Measurements from ENCODE around the gene ABCG4.
"Not testable (repeated sequence)": the region's sequence is repeated elsewhere in the genome, so short reads cannot be mapped to it uniquely, and the experiment has no call there.

Gene ABCG4

DNA sequence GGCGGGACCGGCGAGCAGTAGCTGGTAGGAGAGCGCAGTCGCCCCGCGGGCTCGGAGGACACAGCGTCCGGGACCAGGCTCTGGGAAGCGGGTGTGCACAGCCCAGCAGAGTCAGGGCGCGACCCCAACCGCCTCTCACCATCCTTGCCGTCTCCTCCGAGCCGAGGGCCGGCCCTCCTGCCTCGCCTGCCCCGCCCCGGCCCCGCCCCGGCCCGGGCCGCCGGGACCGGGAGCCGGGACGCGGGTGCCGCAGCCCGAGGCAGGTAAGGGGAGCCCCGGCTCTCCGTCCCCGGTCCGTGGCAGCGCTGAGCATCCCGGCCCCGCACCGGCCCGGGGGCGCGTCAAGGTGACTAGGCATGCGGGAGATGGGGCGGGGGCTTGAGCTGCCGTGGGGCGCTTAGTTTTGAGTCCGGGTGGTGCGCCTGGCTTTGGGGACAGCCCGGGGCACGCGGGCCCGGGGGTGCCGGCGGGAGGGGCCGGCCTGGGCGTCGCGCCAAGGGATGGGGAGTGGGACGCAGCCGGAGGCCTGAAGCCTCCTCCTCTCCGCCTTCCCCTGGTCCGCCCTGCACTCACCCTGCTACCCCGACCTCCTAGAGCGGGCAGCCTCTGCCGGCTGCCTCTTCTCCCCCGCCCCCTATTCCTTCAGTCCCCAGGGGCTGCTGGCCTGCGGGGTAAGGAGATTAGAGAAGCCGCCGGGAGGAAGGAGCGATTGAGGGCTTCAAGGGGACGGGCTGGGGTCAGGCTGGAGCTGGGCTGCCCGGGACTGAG is at the start of gene ABCG4:
ABCG4 (plus strand) TSS at position 35 of the 768 bp plus-strand sequence. CDS start 914 bp downstream, outside the sequence.
- DNase-seq = peak; percentile 38

DNA sequence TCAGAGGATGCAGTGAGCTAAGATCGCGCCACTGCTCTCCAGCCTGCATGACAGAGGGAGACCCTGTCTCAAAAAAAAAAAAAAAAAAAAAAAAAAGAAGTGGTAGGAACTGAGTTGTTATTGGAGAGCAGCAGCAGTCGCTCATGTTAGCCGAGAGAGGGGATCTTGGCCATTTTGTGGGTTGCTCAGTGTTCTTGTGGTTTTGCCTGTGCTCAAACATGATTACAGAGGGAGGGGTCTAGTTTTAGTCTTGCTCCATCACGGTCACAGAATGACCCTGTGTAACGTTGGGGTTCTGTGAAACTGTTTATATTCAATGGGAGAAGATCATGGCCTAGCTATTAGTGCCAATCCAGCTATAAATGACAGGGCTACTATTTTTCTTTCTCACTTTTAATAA is 49.1 kb upstream of the ABCG4 start:
- no peak for DNase-seq

DNA sequence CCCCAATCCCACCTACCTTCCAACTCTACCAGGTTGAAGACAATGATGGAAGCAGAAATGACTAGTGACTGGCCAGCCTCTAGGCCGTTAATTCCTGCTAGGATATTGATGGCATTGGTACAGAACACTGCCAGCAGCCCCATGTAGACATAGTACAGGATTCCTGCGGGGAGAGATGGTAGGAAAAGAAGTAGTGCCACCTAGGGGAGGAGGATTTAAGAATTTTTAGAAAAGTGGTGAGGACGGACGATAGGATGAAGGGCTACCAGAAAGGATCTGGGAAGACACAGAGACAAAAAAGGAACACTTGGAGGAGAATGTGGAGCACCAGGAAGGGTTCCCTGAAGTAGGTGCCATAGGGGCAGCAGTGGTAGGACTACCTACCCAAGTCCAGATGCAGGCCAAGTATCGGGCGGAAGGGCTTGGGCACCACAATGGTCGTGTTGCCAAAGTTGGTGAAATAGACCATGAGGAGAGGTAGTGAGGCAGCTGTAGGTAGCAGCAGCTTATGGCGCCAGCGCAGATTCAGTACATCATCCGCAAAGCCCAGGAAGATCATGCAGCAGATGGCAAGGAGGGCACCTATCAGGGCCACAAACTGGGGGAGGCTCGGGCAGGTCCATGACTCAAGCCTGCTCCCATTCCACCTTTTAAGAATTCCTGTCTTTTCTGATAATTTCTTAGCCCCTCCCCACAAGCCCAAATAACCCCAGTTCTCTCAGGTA is 48.4 kb upstream of the ABCG4 start:
- DNase-seq = no peak

DNA sequence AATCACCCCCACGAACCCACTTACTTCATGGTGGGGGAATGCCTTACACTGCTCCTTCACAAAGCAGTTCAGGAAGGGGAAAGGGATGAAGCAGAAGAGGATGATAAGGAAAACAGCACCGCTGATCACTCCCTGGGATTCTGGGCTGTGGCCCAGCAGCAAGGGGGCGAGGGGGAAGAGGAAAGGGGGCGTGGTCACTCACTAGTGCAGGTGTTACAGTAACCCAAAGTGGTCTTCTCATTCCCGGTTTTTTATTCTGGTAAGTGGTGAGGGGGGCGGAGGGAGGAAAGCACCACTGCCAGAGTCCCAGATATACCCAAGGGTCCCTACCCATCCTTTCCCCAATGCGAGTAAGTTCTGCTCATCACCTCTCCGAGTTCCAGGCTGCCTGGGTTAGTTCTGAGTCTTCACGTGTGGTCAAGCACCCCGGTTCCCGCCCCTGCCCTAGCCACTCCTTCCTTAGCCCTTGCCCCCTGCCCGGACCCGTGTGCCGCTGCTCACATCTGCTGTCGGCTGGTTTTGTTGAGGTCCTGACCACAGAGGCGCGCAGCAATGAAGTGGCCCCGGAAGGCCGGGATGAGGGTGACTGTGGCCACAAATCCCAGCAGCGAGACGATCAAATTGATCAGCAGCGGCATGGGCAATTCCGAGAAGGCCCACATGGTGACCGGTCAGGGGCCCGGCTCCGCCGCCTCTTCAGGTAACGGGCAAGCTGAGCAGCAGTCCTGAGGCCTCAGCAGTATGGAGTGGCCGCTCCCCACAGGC is 47.7 kb upstream of the ABCG4 start:
- DNase-seq = no peak

DNA sequence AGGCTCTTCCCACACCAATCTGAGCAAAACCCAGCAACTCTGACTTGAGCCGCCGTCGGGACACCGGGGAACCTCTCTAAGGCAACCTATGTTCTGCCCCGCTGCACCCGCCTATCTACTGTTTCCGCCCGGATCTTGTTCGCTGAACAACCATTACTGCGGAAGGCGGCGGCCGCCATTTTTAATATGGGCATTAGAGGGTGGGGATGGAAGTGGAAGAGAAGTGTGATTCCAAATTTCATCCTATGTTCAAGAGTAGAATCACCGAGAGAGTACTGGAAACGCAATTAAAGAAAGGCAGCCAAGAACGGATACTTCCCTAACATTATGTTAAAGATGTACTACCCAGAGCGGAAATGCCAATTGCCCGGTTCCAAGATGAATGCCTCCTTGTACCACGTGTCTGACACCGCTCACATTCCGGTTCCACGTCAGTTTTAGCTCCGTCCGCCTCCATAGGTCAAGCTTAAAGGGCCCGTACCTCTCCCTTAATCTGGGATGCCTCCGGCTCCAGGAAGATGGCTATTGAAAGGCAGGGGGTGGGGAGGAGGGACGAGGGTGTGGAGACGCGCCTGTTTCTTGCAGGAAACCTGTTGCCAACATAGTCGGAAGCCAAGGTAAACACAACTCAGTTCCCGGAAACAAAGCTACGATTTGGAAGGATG is 47.0 kb upstream of the ABCG4 start, which contains the start of gene DPAGT1:
DPAGT1 (minus strand) TSS at position 95 of the 665 bp plus-strand sequence. CDS start 198 bp downstream, outside the sequence.
- peak; percentile 99 for DNase-seq

DNA sequence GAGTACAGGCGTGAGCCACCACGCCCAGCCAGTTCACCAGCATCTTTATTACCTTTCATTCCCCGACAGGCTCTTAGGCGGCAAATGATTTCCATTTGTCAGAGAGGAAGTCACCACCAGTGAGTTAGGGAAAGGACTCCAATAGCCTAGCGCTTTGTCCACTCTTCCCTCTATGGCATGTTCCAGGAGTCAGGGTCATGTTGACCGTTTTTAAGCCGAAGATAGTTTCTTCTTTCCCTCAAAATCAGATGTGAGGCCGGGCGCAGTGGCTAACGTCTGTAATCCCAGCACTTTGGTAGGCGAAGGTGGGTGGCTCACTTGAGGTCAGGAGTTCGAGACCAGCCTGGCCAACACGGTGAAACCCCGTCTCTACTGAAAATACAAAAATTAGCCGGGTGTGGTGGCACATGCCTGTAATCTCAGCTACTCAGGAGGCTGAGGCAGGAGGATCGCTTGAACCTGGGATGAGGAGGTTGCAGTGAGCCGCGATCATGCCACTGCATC is 45.6 kb upstream of the ABCG4 start:
- not testable (repeated sequence) for DNase-seq

DNA sequence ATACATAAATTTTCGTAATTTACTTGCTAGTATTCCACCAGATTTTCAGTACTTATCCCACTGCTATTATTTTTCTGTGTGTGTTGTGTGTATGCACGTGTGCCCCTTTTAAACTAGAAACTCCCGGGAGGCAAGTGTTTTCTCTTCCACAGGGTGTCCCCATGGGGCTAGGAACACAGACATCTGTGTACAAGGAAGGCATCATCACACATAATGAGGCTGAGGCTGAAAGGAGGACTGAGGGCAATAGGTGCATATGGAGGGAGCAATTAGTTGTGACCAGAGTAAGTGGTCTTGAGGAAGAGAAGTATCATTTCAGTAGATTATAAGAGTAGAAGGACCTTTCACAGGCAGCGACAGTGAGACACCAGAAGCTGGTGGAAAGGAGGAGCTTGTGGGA is 45.1 kb upstream of the ABCG4 start:
- DNase-seq = no peak

DNA sequence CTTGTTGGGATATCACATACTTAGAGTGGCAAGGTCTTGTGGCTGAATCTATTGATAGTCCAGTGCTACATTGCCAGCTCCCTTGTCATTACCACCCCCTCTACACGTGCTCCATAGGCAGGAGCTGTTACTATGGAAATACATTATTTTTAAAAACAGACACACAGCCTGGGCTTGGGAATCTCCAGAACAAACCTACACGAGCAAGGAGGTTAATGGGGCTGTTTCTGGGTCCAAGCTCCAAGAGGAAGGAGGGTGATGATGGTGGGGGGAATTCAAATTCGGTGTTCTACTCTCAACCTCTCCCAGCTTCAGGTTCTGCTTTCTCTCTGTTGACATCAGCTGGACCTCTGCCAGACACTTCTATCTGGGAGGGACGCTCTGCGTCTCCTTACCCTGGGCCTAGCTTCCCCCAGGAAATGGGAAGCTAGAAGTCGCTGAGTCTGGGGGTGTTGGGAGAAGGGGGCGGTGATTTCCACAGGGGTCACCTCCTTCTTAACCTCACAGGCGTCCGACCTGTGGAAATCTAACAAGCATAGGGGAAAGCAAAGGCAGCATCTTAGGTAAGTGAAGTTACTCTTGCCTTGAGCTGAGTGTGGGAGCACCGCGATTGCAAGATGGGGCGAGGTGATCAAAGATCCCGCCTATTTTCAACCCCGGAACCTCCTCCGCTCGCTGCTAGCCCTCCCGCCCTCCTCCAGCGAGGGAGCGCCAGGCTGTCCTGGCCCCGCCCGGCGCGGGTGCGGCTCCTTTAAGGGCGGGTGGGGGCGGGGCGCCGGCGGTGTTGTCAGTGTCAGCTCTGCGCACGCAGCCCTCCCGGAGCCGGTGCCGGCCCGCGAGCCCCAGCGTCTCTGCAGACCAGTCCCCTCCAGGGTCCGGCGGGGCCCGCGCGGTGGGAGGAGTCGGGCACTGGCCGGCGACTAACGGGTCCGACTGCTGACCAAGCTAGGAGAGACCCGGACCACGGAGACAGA is 42.0 kb upstream of the ABCG4 start, which contains the start of gene C2CD2L:
C2CD2L (plus strand) TSS at position 781 of the 974 bp plus-strand sequence. CDS start 398 bp downstream, outside the sequence.
- DNase-seq = peak; percentile 97

DNA sequence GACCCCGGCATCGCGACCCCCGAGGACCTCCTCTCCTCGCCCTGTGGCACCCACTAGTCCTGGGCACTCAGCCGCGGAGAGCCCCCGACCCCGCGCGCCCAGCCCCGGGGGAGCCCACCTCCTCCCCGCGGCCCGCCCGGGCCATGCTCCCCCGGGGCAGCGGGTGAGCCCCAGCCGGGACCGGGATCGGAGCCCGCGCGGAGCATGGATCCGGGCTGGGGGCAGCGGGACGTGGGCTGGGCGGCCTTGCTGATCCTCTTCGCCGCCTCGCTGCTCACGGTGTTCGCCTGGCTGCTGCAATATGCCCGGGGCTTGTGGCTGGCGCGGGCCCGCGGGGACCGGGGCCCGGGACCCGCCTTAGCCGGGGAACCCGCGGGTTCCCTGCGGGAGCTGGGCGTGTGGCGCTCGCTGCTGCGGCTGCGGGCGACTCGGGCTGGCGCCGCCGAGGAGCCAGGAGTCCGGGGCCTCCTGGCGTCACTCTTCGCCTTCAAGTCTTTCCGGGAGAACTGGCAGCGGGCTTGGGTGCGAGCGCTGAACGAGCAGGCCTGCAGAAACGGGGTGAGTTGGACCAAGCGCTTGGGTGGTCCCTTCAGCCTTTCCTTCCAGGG is 41.2 kb upstream of the ABCG4 start:
- DNase-seq = no peak

DNA sequence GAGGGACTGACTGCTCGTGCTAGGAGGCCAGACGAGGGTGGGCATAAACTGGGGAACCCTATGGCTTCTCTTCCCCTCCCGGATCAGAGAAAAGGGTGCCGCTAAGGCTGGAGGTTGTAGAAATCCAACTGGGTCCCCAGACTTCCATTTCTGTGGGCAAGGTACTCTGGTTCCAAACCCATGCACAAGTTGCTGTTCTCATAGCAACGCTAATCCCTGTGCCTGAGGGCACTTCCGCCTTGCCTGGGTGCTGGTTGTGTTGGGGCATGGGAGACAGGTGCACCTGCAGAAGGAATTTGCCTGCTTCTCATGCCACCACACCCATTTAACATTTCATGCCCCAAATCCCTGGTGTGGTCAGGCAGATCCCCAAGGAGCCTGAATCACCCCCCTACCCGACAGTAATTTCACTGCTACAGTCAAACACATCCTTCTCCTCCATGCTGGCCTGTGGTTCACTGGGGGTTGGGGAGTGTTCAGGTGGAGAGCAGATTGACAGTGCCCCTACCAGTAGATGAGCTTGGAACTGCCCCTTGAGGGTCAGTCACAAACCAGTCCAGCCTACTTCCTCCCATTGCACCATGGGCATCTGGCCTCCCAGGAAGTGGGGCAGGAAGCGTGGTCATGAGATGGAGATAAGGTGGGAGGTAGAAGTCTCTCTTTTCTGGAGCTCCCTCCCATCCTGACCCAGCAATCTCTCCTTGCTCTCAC is 40.6 kb upstream of the ABCG4 start:
- DNase-seq = peak; percentile 63

DNA sequence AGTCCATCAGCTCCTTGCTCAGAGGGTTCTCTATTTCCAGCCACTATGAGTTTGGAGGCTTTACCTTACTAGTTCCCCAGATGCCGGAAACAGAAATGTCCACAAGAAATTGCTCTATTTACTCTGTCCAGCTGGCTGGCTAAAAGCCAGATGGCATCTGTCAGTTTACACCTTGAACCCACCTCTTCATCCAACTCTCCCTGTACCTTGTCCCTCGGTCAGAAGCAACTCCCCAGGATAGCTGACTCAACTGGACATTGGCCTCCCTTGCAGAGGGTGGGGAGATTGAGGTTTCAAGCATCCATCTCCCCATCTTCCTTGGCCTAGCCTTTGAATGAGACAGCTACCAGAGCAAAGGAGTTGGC is 40.0 kb upstream of the ABCG4 start:
- no peak for DNase-seq

DNA sequence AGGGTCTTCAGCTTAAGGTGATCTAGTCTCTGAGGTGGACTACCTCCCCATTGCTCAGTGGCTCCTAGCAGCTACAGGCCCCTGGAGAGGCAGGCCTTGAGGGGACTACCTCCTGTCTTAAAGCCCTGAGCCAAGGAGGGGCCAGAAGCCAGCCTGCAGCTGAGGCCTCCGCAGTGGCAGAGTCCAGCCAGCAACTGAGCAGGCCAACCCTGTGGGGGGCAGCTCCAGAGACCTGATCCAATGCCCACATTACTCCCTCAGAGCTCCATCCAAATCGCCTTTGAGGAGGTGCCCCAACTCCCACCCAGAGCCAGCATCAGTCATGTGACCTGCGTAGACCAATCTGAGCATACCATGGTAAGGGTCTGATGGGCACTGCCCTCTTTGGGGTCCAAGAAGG is 39.0 kb upstream of the ABCG4 start:
- DNase-seq = no peak

DNA sequence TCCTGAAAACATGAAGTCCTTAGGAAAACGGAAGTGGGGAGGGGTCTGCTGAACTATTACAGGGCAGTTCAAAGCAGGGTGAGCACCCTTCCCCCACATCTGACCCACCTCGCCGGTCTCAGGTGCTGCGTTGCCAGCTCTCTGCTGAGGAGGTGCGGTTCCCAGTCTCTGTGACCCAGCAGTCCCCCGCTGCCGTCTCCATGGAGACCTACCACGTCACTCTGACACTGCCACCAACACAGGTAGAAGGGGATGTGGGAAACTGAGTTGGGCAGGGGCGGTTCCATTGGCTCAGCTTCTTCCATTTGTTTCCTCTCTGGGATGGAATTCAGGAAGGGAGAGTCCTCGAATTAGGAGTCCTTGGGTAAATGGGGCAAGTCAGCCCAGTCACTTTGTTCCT is 38.4 kb upstream of the ABCG4 start:
- no peak for DNase-seq

DNA sequence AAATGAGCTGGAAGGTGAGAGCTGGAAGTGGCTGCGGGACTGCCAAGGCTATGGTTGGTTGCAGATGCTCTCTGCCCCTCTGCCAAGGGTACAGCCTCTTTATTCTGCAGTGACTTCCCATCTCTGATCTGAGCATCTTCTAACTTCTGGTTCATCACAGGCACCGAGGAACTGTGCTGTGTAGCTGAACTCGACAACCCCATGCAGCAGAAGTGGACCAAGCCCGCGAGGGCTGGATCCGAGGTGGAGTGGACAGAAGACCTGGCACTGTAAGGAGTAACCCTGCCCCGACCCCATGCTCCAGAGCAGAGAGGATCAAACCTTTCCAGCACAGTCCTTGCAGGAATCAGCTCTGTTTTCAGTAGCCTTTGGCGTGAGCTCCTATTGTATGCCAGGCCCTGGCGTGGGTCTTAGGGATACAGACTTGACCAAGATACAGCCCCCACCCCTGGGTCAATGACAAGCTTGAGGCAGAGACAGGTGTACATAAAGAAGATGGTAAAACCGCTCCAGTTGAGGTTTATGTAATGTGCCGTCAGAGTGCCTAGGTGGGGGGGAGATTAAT is 37.4 kb upstream of the ABCG4 start:
- no peak for DNase-seq

DNA sequence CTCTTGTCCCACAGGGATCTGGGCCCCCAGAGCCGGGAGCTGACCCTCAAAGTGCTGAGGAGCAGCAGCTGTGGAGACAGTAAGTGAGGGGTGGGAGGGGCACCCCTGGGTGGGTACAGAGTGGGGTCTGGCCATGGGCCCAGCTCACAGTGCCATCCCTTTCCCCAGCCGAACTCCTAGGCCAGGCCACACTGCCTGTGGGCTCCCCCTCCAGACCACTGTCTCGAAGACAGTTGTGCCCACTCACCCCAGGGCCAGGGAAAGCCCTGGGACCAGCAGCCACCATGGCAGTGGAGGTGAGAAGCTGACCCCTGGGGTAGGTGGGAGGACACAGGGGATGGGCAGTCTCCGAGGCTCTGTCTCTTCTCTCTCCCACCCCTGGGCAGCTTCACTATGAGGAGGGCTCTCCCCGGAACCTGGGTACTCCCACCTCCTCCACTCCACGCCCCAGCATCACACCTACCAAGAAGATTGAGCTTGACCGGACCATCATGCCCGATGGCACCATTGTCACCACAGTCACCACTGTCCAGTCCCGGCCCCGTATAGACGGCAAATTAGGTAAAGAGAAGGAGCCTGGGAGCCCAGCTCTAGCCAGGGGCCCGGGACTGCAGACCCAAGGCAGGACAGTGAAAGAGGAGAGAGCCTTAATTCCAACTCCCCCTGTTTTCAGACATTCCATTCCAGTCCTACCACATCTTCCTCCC is 36.4 kb upstream of the ABCG4 start:
- DNase-seq = no peak

DNA sequence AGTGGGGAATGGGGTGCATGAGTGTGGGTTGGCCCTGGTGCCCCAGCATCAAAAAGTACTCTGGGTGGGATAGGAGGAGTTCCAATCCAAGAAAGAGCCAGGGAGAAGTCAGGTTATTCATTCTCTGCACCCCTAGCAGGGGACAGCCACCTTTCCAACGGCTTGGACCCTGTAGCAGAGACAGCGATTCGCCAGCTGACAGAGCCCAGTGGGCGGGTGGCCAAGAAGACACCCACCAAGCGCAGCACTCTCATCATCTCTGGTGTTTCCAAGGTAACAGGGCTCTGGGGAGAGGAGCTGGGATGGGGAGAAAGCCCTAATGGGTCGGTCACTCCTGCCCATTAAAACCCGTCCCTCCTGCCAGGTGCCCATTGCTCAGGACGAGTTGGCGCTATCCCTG is 35.1 kb upstream of the ABCG4 start:
- no peak for DNase-seq

DNA sequence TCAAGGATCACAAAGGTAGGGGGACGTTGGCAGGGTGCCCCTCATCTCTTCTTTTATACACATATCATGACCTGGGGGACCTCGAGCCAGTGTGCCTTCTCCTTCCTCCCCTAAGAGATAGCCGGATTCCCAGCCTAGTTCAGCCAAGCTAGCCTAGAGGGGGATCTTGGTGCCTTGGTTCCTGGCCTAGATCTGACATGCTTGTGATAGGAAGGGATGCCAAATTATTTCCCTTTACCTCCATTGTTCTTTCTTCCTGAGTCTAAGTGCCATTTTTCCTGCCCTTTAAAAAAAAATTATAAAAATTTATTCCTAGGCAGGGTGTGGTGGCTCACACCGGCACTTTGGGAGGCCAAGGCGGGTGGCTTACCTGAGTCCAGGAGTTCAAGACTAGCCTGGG is 34.5 kb upstream of the ABCG4 start:
- no peak for DNase-seq

DNA sequence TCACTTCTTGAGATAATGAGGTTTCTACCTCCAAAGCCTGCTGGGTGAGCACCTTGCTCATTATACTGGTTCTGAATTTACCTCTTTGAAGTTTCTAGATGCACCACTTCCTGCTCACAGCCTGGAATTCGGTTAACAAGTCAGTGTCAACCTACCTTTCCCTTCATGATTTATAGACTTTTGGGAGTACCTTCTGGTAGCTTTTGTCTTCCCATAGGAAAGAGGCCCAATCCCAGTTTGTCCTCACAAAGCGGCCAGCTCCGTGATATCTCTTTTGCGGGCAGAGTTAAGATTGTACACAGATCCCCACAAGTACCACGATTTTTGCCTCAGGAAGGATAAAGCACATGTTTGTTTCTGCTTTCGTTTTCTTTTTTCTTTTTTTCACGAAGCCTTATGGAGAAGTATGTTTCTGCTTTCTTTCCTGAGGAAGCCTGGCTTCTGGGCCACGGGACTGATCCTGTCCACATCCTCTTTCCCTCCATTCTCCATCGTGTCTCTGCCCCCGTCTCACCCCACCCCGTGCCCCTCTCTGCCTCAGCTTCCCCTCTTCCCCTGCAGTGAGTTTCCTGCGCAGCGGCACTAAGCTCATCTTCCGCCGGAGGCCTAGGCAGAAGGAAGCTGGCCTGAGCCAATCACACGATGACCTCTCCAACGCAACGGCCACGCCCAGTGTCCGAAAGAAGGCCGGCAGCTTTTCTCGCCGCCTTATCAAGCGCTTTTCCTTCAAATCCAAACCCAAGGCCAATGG is 33.2 kb upstream of the ABCG4 start:
- no peak for DNase-seq

DNA sequence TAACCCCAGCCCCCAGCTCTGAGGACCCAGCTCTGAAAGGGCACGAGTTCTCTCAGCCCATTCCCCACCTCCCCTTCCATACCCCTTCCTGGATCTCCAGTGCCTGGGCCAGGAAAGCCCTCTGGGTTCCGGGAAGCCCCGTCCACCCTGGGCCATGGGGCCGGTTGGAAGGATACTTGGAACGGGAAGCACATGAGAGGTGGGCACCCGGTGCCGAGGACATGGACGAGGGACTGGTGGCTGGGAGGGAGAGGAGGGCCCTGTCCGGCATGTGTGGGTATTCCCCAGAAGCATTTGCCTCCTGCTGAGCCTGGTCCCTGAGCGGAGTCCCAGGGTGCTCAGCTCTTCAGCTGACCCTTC is 32.6 kb upstream of the ABCG4 start:
- no peak for DNase-seq

All from NCI-H1105 (cell line).